H1 (cell line): Measurements from ENCODE around the gene PUS3. TPM values are rescaled to one million over a fixed set of nuclear protein-coding genes. Genes with fewer than 3 reads are reported as not detected.

Experiments
- CTCF ChIA-PET: fragments of 300-600 bp; sonication (Branson Sonifier 250); formaldehyde crosslinking; loops from one replicate; lab custom pipeline; 2021; ENCODE audit not compliant: partially characterized antibody; lab: Charles Lee
- POLR2A ChIA-PET: fragments of 300-600 bp; sonication (Branson Sonifier 250); formaldehyde crosslinking; loops from one replicate; lab custom pipeline; 2021; ENCODE audit warnings: inconsistent platforms; ENCODE audit not compliant: partially characterized antibody; lab: Charles Lee
- DNase-seq, 2 experiments: peaks; one replicate each; pipeline versions ENCODE4 v3.0.0 to v3.0.0-alpha.2; 2010 to 2022; ENCODE audit warnings: low spot score in 2 of 2, low read depth in 1 of 2, mixed read lengths in 1 of 2
- FAIRE-seq: peaks from 2 replicates; lab custom pipeline; 2011; peaks lifted over from hg19 to GRCh38; lab: Jason Lieb, UNC
- H2AFZ ChIP-seq: 2 replicates; pipeline ENCODE4 v1.8.1; 2012; ENCODE audit warnings: low read length, inconsistent platforms
- H2AK5ac ChIP-seq: 2 replicates; pipeline ENCODE4 v1.6.1; 2013; ENCODE audit warnings: low read depth, low read length
- H2BK120ac ChIP-seq: replicated peaks from 2 replicates; pipeline ENCODE3; 2013; ENCODE audit warnings: low read depth, low read length, inconsistent platforms
- H2BK12ac ChIP-seq: 2 replicates; pipeline ENCODE4 v1.6.1; 2013; ENCODE audit warnings: low read depth, low read length
- H2BK15ac ChIP-seq: 2 replicates; pipeline ENCODE4 v1.6.1; 2013; ENCODE audit warnings: low read length
- H2BK20ac ChIP-seq: 2 replicates; pipeline ENCODE4 v1.6.1; 2013; ENCODE audit warnings: low read length
- H2BK5ac ChIP-seq: 2 replicates; pipeline ENCODE4 v1.6.1; 2013; ENCODE audit warnings: low read depth, low read length
- H3K14ac ChIP-seq: 2 replicates; pipeline ENCODE4 v1.6.1; 2013; ENCODE audit warnings: inconsistent platforms; ENCODE audit not compliant: insufficient read length
- H3K18ac ChIP-seq: 2 replicates; pipeline ENCODE4 v1.6.1; 2013; ENCODE audit warnings: low read length; ENCODE audit errors: extremely low read depth
- H3K23ac ChIP-seq: 2 replicates; pipeline ENCODE4 v1.6.1; 2013; ENCODE audit warnings: inconsistent platforms; ENCODE audit not compliant: insufficient read length
- H3K23me2 ChIP-seq: 2 replicates; pipeline ENCODE4 v1.6.1; 2013; ENCODE audit warnings: low read depth, low read length
- H3K27ac ChIP-seq: 2 replicates; pipeline ENCODE4 v1.6.1; 2011; ENCODE audit warnings: low read depth, low read length, inconsistent platforms
- H3K27me3 ChIP-seq, 4 experiments: replicated peaks in 1 of 4; 1 replicate in 1 of 4; 2 replicates in 3 of 4; pipeline versions ENCODE4 v1.6.1 to v1.8.1; 2011 to 2013; ENCODE audit warnings: low read length in 3 of 4, mild to moderate bottlenecking in 3 of 4, inconsistent platforms in 2 of 4, mixed read lengths in 2 of 4, moderate library complexity in 1 of 4; ENCODE audit not compliant: control insufficient read depth in 3 of 4, insufficient read depth in 3 of 4; ENCODE audit errors: extremely low read depth in 1 of 4
- H3K36me3 ChIP-seq, 4 experiments: 2 replicates each; pipeline versions ENCODE4 v1.6.1 to v1.8.1; 2011 to 2013; ENCODE audit warnings: mild to moderate bottlenecking in 4 of 4, low read length in 3 of 4, moderate library complexity in 2 of 4, control low read depth in 1 of 4, inconsistent platforms in 1 of 4; ENCODE audit not compliant: insufficient read depth in 4 of 4, control insufficient read depth in 2 of 4
- H3K4ac ChIP-seq: replicated peaks from 2 replicates; pipeline ENCODE3; 2013; ENCODE audit warnings: low read length, low read depth, mixed read lengths, inconsistent platforms; ENCODE audit not compliant: insufficient read length
- H3K4me1 ChIP-seq, 4 experiments: replicated peaks in 1 of 4; 1 replicate in 1 of 4; 2 replicates in 3 of 4; pipeline versions ENCODE4 v1.6.1 to v1.8.1; 2011 to 2013; ENCODE audit warnings: low read length in 3 of 4, inconsistent platforms in 2 of 4, mixed read lengths in 1 of 4; ENCODE audit not compliant: insufficient read depth in 4 of 4, control insufficient read depth in 3 of 4
- H3K4me2 ChIP-seq, 2 experiments: 2 replicates each; pipeline versions ENCODE4 v1.6.1 to v1.8.1; 2011 to 2013; ENCODE audit warnings: low read depth in 2 of 2, low read length in 2 of 2, control low read depth in 1 of 2, inconsistent platforms in 1 of 2, mild to moderate bottlenecking in 1 of 2; ENCODE audit not compliant: insufficient read depth in 1 of 2
- H3K4me3 ChIP-seq, 4 experiments: fragments of 200-600, 300-600 bp in 1 of 4; sonication (generic), shearing (Covaris generic), sonication (Bioruptor Twin) in 1 of 4; 2 replicates each; pipeline versions ENCODE4 v1.5.1 to v1.8.1; 2011 to 2016; ENCODE audit warnings: low read length in 4 of 4, low read depth in 3 of 4, control low read depth in 2 of 4, inconsistent platforms in 2 of 4, mild to moderate bottlenecking in 2 of 4, mixed read lengths in 1 of 4, moderate library complexity in 1 of 4; ENCODE audit not compliant: insufficient read depth in 2 of 4; ENCODE audit errors: extremely low read depth in 1 of 4
- H3K56ac ChIP-seq: replicated peaks from 2 replicates; pipeline ENCODE3; 2013; ENCODE audit warnings: low read depth, mild to moderate bottlenecking, mixed read lengths, low read length, inconsistent platforms; ENCODE audit not compliant: insufficient read length
- H3K79me1 ChIP-seq: 2 replicates; pipeline ENCODE4 v1.6.1; 2013; ENCODE audit warnings: low read depth, low read length, control low read depth
- H3K79me2 ChIP-seq, 2 experiments: 2 replicates each; pipeline versions ENCODE4 v1.6.1 to v1.8.1; 2012 to 2013; ENCODE audit warnings: low read length in 2 of 2, mild to moderate bottlenecking in 2 of 2, inconsistent platforms in 1 of 2; ENCODE audit not compliant: insufficient read depth in 2 of 2, control insufficient read depth in 1 of 2
- H3K9ac ChIP-seq, 4 experiments: replicated peaks in 1 of 4; 1 replicate in 1 of 4; 2 replicates in 3 of 4; pipeline versions ENCODE4 v1.6.1 to v1.8.1; 2011 to 2013; ENCODE audit warnings: low read depth in 3 of 4, low read length in 3 of 4, control low read depth in 2 of 4, mild to moderate bottlenecking in 2 of 4, moderate library complexity in 2 of 4, inconsistent platforms in 1 of 4; ENCODE audit errors: extremely low read depth in 1 of 4
- H3K9me3 ChIP-seq, 2 experiments: 2 replicates each; pipeline versions ENCODE4 v1.6.1 to v1.8.1; 2012 to 2013; ENCODE audit warnings: mild to moderate bottlenecking in 2 of 2, moderate library complexity in 2 of 2, control low read depth in 1 of 2, inconsistent platforms in 1 of 2, low read depth in 1 of 2, low read length in 1 of 2, mixed read lengths in 1 of 2; ENCODE audit not compliant: insufficient read depth in 2 of 2
- H4K20me1 ChIP-seq, 2 experiments: replicated peaks in 1 of 2; 2 replicates each; pipeline versions ENCODE3 to v1.8.1; 2011 to 2013; ENCODE audit warnings: inconsistent platforms in 2 of 2, low read length in 2 of 2, mild to moderate bottlenecking in 1 of 2; ENCODE audit not compliant: insufficient read depth in 2 of 2, control insufficient read depth in 1 of 2
- H4K5ac ChIP-seq: 2 replicates; pipeline ENCODE4 v1.6.1; 2013; ENCODE audit warnings: low read length, low read depth, mixed read lengths, inconsistent platforms; ENCODE audit not compliant: insufficient read length
- H4K8ac ChIP-seq: 2 replicates; pipeline ENCODE4 v1.8.0; 2013; ENCODE audit warnings: mild to moderate bottlenecking, moderate library complexity, low read length, inconsistent platforms; ENCODE audit not compliant: insufficient read depth; ENCODE audit errors: extremely low read depth
- H4K91ac ChIP-seq: replicated peaks from 2 replicates; pipeline ENCODE3; 2013; ENCODE audit warnings: low read length, mixed read lengths, inconsistent platforms; ENCODE audit not compliant: insufficient read length
- BRCA1 ChIP-seq: IDR thresholded peaks from 2 replicates; pipeline ENCODE4 v1.6.1; 2012; ENCODE audit warnings: low read depth, low read length, improper control_type of control experiment
- CTBP2 ChIP-seq: IDR thresholded peaks from 2 replicates; pipeline ENCODE4 v1.7.0; 2011; ENCODE audit warnings: borderline replicate concordance, mild to moderate bottlenecking, moderate library complexity, mixed read lengths, low read length; ENCODE audit not compliant: insufficient read depth, insufficient read length
- GABPA ChIP-seq: IDR thresholded peaks from 2 replicates; pipeline ENCODE4 v1.6.1; 2011; ENCODE audit warnings: mild to moderate bottlenecking, low read length, moderate library complexity, borderline replicate concordance; ENCODE audit not compliant: insufficient read depth
- GTF2F1 ChIP-seq: IDR thresholded peaks from 2 replicates; pipeline ENCODE4 v1.6.1; 2012; ENCODE audit warnings: low read depth, low read length, improper control_type of control experiment, borderline replicate concordance
- HDAC6 ChIP-seq: IDR thresholded peaks from one replicate; pipeline ENCODE4 v1.7.1; 2012; ENCODE audit warnings: low read depth, mild to moderate bottlenecking, inconsistent platforms, low read length, moderate library complexity
- JUND ChIP-seq: IDR thresholded peaks from 2 replicates; pipeline ENCODE4 v1.6.1; 2011; ENCODE audit warnings: mild to moderate bottlenecking, improper control_type of control experiment, low read length
- KDM1A ChIP-seq: fragments of 200-600, 300-600 bp; sonication (generic); IDR thresholded peaks from 2 replicates; pipeline ENCODE4 v1.7.1; 2016; ENCODE audit warnings: mild to moderate bottlenecking, low read length, borderline replicate concordance
- POLR2A ChIP-seq, 2 experiments: IDR thresholded peaks; 1 replicate in 1 of 2; 2 replicates in 1 of 2; pipeline ENCODE4 v1.6.1; 2011; ENCODE audit warnings: low read depth in 2 of 2, low read length in 2 of 2, mild to moderate bottlenecking in 2 of 2; ENCODE audit errors: control extremely low read depth in 1 of 2
- POLR2AphosphoS5 ChIP-seq: IDR thresholded peaks from 2 replicates; pipeline ENCODE4 v1.6.1; 2011; ENCODE audit warnings: low read depth, low read length
- RBBP5 ChIP-seq: IDR thresholded peaks from 2 replicates; pipeline ENCODE4 v1.7.1; 2012; ENCODE audit warnings: low read depth, mild to moderate bottlenecking, inconsistent platforms, low read length, moderate library complexity, borderline replicate concordance
- RNF2 ChIP-seq: fragments of 200-900, 300-1000 bp; sonication (generic); IDR thresholded peaks from 2 replicates; pipeline ENCODE4 v1.7.1; 2016; ENCODE audit warnings: borderline replicate concordance, low read depth, mild to moderate bottlenecking, antibody characterized with exemption, low read length; ENCODE audit not compliant: poor library complexity, severe bottlenecking; ENCODE audit errors: missing control alignments
- SP1 ChIP-seq: IDR thresholded peaks from 2 replicates; pipeline ENCODE4 v1.6.1; 2011; ENCODE audit warnings: low read depth, low read length
- TAF7 ChIP-seq: optimal IDR thresholded peaks from 2 replicates; pipeline ENCODE3; 2011; ENCODE audit warnings: low read depth, mild to moderate bottlenecking, inconsistent platforms, low read length, moderate library complexity, borderline replicate concordance
- TBP ChIP-seq: IDR thresholded peaks from 2 replicates; pipeline ENCODE4 v1.6.1; 2011; ENCODE audit warnings: low read depth, low read length, improper control_type of control experiment
- TCF12 ChIP-seq: IDR thresholded peaks from 2 replicates; pipeline ENCODE4 v1.6.1; 2011; ENCODE audit warnings: low read depth, mild to moderate bottlenecking, low read length
- WGBS, 2 experiments: shearing (Covaris generic) in 1 of 2; methylation state at CpG; one replicate each; pipeline versions ENCODE4 v1.1.6 to v1.1.7; 2013 to 2015; ENCODE audit warnings: low lambda C conversion rate in 2 of 2, mixed read lengths in 2 of 2, inconsistent platforms in 1 of 2, low coverage in 1 of 2, missing lambda C conversion rate in 1 of 2; ENCODE audit not compliant: insufficient replicate concordance in 2 of 2, insufficient coverage in 1 of 2, insufficient read length in 1 of 2; ENCODE audit errors: extremely low coverage in 1 of 2, missing lambda C conversion rate in 1 of 2; 5-methylcytosine and 5-hydroxymethylcytosine counted together
- polyA plus RNA-seq, 7 experiments: library from polyadenylated mRNA; depleted of rRNA in 3 of 7; stranded (reverse) in 5 of 7; unstranded in 2 of 7; fragments of >200 nt in 5 of 7; fragments of 200-250 nt in 2 of 7; gene quantifications; 1 replicate in 5 of 7; 2 replicates in 1 of 7; 4 replicates in 1 of 7; pipeline versions ENCODE4 v1.2.1 to v1.2.3, GENCODE V29; 2011 to 2013; ENCODE audit warnings: missing spikeins in 2 of 7, mixed read lengths in 2 of 7
- total RNA-seq: library from RNA; stranded (reverse); fragmentation: NEBNext Ultra II Directional; extraction: Animal tissue kit (Norgen Biotek cat#: 25700); gene quantifications from 2 replicates; pipeline ENCODE4 v1.2.1, GENCODE V29; 2021

Gene PUS3
- total and polyA plus RNA-seq, 2 of the 8 experiments (the other 6 are each of a cell fraction or from before 2014, with no cell fraction given) = 8.7 to 22.6 TPM

DNA sequence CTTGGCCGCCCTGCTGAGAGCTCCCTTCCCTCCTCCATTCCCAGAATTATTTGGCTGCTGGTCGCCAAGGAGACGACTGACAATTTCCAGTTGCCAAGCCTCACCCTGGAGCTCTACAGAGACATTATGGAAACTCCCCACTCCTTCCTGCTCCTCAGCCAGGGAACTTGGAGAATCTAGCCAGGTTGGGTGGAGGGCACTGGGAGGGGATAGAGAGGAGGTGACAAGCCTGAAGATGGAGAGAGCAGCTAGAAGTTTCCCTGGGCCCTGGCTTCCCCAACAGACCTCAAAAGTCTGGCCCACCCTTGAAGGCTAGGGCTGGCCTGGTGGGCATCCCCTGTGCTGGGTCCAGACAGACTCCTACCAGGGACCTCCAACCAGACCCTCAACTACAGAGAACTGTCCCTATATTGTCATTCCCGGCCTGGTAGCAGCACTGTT lies 36.1 kb upstream of the PUS3 start:
- no peaks in the 10 kb centered on the region for H3K79me1 ChIP-seq
- no peak overlapping the region for H3K14ac ChIP-seq
- H3K23ac ChIP-seq = no peak overlapping the region
- ChIA-PET POLR2A (interaction anchor here (0.9 to 1.1 kb wide), 2 partner anchors 10 to 46 kb away, joined by 3 read pairs; no protein-coding TSS in a partner anchor), CTCF (interaction anchor here (0.6 to 8.2 kb wide), 12 partner anchors 9 to 254 kb away, joined by 3 to 76 read pairs (median 6); no protein-coding TSS in a partner anchor)
- H3K18ac ChIP-seq = no peak overlapping the region
- WGBS, 2 experiments = 67% methylated on average over 4 of the region's 4 CpGs; no CpG with 5 or more reads in 1 of the 2 experiments
- H2BK5ac ChIP-seq = no peak overlapping the region
- DNase-seq = peak in 1 of 2 experiments; percentile 42
- H4K5ac ChIP-seq = no peak overlapping the region
- 0 out of 2 replicates have a peak overlapping the region, but pooled peaks have one; percentile 60 for H2BK12ac ChIP-seq
- no peak overlapping the region for H2AK5ac ChIP-seq
- no peak overlapping the region for H3K27ac ChIP-seq
- FAIRE-seq = no peak
- no peaks in the 10 kb centered on the region for H3K27me3 ChIP-seq
- H4K91ac ChIP-seq = peak overlapping the region; percentile 9
- no peak overlapping the region for H3K4ac ChIP-seq
- no peak overlapping the region for H4K8ac ChIP-seq
- no peak overlapping the region for H3K4me3 ChIP-seq
- no peaks in the 10 kb centered on the region for H3K23me2 ChIP-seq
- no peak overlapping the region for H2BK20ac ChIP-seq
- H3K79me2 ChIP-seq = no peaks in the 10 kb centered on the region
- H3K36me3 ChIP-seq = no peaks in the 10 kb centered on the region
- no peak overlapping the region for H3K4me2 ChIP-seq
- H2BK15ac ChIP-seq = no peak overlapping the region
- H2AFZ ChIP-seq = no peak overlapping the region
- no peak overlapping the region for H2BK120ac ChIP-seq
- no peak overlapping the region for H3K9ac ChIP-seq
- H4K20me1 ChIP-seq = no peaks in the 10 kb centered on the region
- no peak overlapping the region for H3K56ac ChIP-seq
- H3K9me3 ChIP-seq = no peaks in the 10 kb centered on the region
- H3K4me1 ChIP-seq = peaks cover 7 to 11% (median 9%) of the 10 kb centered on the region in 4 experiments
- TF ChIP-seq TCF12 (no peak), RNF2 (no peak), HDAC6 (no peak), POLR2A (IDR thresholded peaks at IDR 0.05; ENCODE audit: control extremely low read depth in 1 of 2, low read depth in 2 of 2, low read length in 2 of 2) (no peak), SP1 (no peak), JUND (no peak), CTBP2 (no peak), KDM1A (no peak), RBBP5 (no peak), TBP (no peak), GTF2F1 (no peak), POLR2AphosphoS5 (no peak), BRCA1 (no peak), GABPA (no peak), TAF7 (no peak)
